ENCODE results near the gene DBNL.

Gene DBNL

DNA sequence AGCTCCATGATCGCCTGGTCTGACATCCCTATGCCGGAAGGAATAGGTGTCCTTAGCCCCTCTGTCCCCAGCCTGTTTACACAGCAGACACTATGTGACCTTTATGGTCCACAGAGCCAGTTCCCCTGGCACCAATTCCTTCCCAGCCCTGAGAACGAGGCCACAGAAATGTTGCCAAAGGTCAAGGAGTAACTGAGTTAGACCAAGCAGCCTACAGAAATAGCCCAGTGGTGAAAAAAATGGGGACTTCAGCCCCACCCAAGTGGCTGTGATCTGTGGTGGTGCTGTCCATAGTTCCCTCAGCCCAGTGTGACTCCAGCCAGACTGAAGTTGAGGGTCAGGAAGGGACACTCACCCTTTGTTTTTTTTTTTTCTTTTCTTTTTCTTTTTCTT is 18.4 kb downstream of the DBNL start:
- DNase-seq, result no peak

GRCh38 chr7:44063547-44063893 is 19.0 kb downstream of the DBNL start:
- no peak for DNase-seq

DNA sequence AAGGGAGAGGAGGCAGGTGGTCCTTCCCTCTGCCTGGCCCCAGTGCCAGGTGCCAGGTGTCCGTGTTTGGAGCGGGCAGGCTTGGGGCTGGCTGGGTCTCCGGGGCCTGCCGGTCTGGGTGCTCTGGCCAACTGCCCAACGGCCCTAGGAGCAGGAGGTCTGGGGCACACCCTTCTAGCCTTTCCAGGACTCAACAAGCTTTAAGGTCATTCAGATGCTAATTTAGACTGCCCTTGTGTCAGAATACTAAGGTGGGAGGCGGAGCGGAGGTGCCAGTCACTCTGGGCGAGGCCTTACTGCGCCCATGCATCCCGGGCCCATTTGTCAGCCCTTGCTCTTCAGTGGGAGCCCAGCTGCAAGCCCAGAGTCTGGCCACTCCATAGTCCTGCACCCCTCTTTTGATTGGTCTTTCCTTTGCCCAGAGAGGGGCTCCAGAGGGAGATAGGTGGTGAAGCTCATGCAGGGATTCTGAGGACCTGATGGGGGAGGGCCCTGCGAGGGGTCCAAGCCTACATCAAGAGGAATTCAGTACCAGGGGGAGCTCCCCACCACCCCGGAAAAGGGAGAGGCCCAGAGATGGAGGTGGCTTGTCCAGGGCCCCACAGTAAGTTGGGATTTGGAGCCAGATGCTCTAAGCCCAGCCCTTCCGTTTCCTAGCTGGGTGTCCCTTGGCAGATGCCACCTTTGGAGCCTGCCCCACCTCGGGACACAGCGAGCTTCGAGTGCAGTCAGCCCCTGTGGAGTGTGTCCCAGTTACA is 19.6 kb downstream of the DBNL start:
- no peak for DNase-seq

GRCh38 chr7:44064791-44065430 is 20.4 kb downstream of the DBNL start:
- no peak for DNase-seq

- DNase-seq, result peak; percentile 86 to 90
These were observed 21.1 kb downstream of the DBNL start, which contains the start of gene PGAM2 for GRCh38 chr7:44065431-44066110. Gene PGAM2, minus strand, starts transcription at chr7:44065567. Its CDS starts 38 bp downstream, at chr7:44065529.

GRCh38 chr7:44066111-44066460 is 21.6 kb downstream of the DBNL start:
- no peak for DNase-seq

DNA sequence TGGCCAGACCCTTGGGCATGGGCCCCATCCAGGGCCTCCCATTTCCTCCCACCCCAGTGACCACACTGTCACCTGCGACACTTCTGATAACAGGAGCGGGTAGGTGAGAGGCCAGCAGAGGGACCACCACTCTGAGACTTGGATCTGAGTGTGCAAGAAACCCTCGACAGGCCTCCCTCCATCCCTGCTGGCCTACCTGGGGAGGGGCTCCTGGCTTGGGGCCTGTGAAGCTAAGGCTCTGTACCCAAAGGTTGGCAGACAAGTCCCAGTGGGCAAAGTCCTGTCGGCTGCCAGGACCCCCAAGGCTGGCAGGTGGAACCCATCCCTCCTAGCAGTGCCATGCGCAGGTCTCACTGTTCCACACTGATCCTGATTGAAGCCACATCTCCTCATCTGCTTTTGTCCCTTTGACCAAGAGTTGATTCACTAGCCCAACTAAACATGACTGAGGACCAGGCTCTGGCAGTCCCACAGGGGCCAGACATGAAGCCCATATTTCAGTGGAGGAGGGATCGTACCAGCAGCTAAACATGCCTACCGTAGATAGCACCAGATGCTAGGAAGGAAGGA is 22.1 kb downstream of the DBNL start:
- DNase-seq, result no peak

GRCh38 chr7:44067064-44067951 is 22.8 kb downstream of the DBNL start:
- DNase-seq, result no peak

GRCh38 chr7:44068054-44068453 is 23.6 kb downstream of the DBNL start:
- no peak for DNase-seq

GRCh38 chr7:44071726-44072363 is 27.3 kb downstream of the DBNL start:
- no peak for DNase-seq

- no peak for DNase-seq
These were observed 28.1 kb downstream of the DBNL start for GRCh38 chr7:44072364-44073231.

DNA sequence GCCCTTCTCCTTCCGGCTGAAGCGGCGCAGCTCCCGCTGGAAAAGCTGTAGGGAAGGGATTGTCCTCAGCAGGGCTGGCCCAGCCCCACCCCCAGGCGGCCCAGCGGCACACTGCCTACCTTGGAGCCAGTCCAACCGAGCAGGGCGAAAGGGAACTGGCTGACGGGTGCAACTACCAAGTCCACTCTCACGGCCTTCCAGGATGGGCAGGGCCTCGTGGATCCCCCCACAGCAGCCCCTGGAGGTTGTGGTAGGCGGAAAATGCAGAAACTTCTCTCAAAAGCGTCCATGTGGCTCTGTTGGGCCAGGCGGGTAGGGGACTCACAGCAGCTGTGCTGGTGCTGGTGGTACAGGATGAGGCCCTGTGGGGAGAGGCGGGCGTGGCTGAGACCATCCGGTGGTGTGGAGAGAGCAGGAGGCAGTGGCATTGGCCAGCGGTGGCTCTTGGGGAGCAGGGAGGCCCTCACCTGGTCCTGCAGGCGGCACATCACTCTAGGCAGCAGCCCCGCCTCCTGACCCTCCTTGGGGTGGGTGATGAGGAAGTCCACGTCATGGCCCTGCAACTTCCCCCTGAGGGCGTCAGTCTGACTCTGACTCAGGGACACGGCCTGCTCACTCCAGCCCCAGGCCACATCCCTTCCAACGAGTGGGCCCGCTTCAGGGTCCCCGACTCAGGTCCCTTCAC is 29.3 kb downstream of the DBNL start:
- no peak for DNase-seq

DNA sequence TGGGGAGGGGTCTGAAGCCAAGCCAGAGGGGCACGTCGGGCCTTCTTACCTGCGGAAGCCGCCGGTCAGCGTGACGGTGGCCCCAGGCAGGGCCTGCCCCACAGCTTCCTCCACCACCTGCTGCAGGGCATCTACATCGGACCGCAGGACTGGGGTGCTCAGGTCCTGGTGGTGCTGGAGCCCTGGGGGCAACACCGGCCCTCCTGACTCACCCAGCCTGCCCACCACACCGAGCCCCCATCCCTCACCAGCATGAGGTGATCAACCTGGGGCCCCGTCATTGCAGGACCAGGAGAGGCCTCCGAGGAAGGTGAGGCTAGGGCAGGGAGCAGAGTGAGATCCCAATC is 29.8 kb downstream of the DBNL start:
- no peak for DNase-seq

- no peak for DNase-seq
These were observed 31.0 kb downstream of the DBNL start for GRCh38 chr7:44075296-44076075.

DNA sequence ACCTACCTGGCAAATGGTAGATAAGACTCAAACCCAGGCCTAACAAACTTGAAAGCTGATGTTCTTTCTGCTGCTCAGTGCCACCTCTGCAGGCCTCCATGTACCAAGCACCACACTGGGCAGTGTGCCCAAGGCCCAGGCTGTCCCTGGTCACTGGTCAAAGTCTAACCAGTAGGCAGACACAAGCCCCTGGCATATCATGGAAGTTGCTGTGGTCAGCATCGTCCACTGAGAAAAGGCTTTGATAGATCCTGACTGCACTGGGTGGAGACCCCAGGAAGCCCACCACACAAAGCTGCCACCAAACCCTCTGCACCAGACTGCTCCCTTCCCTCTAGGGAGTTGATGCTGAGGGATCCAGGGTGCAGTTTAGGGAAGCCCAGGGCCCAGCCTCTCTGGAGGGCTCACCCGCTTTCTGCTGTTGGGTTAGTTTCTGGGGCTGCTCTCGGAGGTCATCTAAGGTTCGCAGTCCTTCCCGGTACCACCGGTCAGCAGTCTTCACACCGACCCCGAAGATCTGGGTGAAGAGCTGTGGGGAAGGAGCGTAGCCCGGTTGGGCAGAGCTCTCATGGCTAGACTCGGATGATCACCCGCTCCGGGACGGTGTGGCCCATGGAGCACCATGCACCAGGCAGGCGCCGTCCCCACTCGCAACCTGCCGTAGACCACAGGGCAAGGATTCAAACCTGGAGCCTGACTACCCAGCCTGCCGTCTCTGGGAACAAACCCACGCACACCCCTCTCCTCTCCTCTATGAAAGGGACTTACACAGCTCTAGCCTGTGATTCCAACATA is 31.8 kb downstream of the DBNL start:
- no peak for DNase-seq

DNA sequence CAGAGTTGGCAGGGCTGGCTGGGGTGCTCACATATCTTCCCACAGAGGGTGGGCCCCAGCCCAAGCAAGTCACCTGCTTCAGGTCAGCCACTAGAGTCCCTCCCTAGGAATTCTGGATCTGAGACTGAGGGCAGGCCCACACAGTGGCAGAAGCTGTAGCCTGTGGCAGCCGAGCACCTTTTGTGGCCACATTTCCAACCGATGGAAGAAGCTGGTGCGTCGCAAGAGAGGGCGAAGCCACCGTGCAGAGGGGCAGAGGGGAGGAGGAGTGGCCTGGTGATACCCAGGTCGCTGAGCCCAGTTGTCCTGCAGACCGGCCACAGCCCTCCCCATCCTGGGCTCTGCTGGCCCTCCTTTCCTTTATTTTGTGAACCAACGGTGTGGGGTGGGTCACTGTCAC is 32.6 kb downstream of the DBNL start:
- DNase-seq, result no peak

- DNase-seq, result no peak
These were observed 33.2 kb downstream of the DBNL start for GRCh38 chr7:44077681-44078091.

GRCh38 chr7:44078521-44078920 is 34.0 kb downstream of the DBNL start:
- DNase-seq, result no peak
